ENCODE measurements around the gene FEN1. TPM values are rescaled to one million over a fixed set of nuclear protein-coding genes. Genes with fewer than 3 reads are reported as not detected.

The FEN1 gene
- total and polyA plus RNA-seq, 2 of the 13 experiments (the other 11 are each of a cell fraction or from before 2014, with no cell fraction given): 12.4 to 102 TPM

- TF ChIP-seq ARID2 (CRISPR knock-in tag; IDR thresholded peaks at IDR 0.05; ENCODE audit: borderline replicate concordance): no peak
- no peak for TF ChIP-seq ZNF24 (IDR thresholded peaks at IDR 0.05)
- no peak for TF ChIP-seq ZNF792 (CRISPR knock-in tag; IDR thresholded peaks at IDR 0.05)
- no peak for TF ChIP-seq ZNF496 (CRISPR knock-in tag; IDR thresholded peaks at IDR 0.05; ENCODE audit: insufficient replicate concordance)
- TF ChIP-seq POLR2AphosphoS5 (IDR thresholded peaks at IDR 0.05; ENCODE audit: low read depth, low read length): no peak
- no peak for TF ChIP-seq HNRNPK (IDR thresholded peaks at IDR 0.05; ENCODE audit: low read depth, low read length, poor library complexity, severe bottlenecking)
- TF ChIP-seq MAZ (IDR thresholded peaks at IDR 0.05; ENCODE audit: borderline replicate concordance, low read depth, low read length): peak; percentile 12; the same call in 1 of the 2 replicates
- TF ChIP-seq MAZ (CRISPR knock-in tag; IDR thresholded peaks at IDR 0.05; ENCODE audit: low read depth): peak; percentile 65
- TF ChIP-seq KDM2A (CRISPR knock-in tag; IDR thresholded peaks at IDR 0.05; ENCODE audit: borderline replicate concordance, low read depth): no peak; the same call in 1 of the 2 replicates
- TF ChIP-seq ESRRA (CRISPR knock-in tag; IDR thresholded peaks at IDR 0.05; ENCODE audit: low read depth): no peak
- TF ChIP-seq ZNF839 (CRISPR knock-in tag; IDR thresholded peaks at IDR 0.05; ENCODE audit: borderline replicate concordance): no peak
- TF ChIP-seq HNF1A (IDR thresholded peaks at IDR 0.05; ENCODE audit: low read depth): no peak
- TF ChIP-seq HNF1A (CRISPR knock-in tag; IDR thresholded peaks at IDR 0.05; ENCODE audit: borderline replicate concordance): no peak
- TF ChIP-seq DZIP1 (CRISPR knock-in tag; IDR thresholded peaks at IDR 0.05): no peak
- peak; percentile 37; the same call in 1 of the 2 replicates for TF ChIP-seq ZNF687 (CRISPR knock-in tag; IDR thresholded peaks at IDR 0.05)
- no peak for TF ChIP-seq MEF2D (CRISPR knock-in tag; IDR thresholded peaks at IDR 0.05)
- TF ChIP-seq TBL1XR1 (IDR thresholded peaks at IDR 0.05; ENCODE audit: borderline replicate concordance, low read length, partially characterized antibody): no peak
These were observed 40.4 kb upstream of the FEN1 start, which contains the start of gene MYRF (continued) for GRCh38 chr11:61752117-61752924.
